Suprapubic skin (tissue), 4 donors: Measurements from ENCODE around the gene OSBPL3. TPM values are rescaled to one million over a fixed set of nuclear protein-coding genes. Genes with fewer than 3 reads are reported as not detected.

ENCODE experiments used
- DNase-seq, 2 donors: peaks; one replicate each; pipeline ENCODE4 v3.0.0-alpha.2; 2019; ENCODE audit warnings: low spot score in 2 of 2
- H3K27ac ChIP-seq: fragments of 200-600 bp; sonication (generic); one replicate; pipeline ENCODE4 v1.5.1; 2019
- H3K27me3 ChIP-seq: fragments of 200-600 bp; sonication (generic); one replicate; pipeline ENCODE4 v1.5.1; 2019
- H3K36me3 ChIP-seq: fragments of 200-600 bp; sonication (generic); one replicate; pipeline ENCODE4 v1.5.1; 2019
- H3K4me1 ChIP-seq: fragments of 200-600 bp; sonication (generic); one replicate; pipeline ENCODE4 v1.5.1; 2019
- H3K4me3 ChIP-seq: fragments of 200-600 bp; sonication (generic); one replicate; pipeline ENCODE4 v1.5.1; 2019; ENCODE audit warnings: mild to moderate bottlenecking
- H3K9me3 ChIP-seq: fragments of 200-600 bp; sonication (generic); one replicate; pipeline ENCODE4 v1.5.1; 2019
- EP300 ChIP-seq: sonication (generic); formaldehyde crosslinking; IDR thresholded peaks from one replicate; pipeline ENCODE4 v1.6.1; 2017; ENCODE audit warnings: antibody characterized with exemption
- POLR2A ChIP-seq, 2 donors: fragments of 450-650 bp; IDR thresholded peaks; one replicate each; pipeline ENCODE4 v1.6.1; 2017; ENCODE audit warnings: antibody characterized with exemption in 2 of 2, mild to moderate bottlenecking in 2 of 2, moderate library complexity in 2 of 2
- POLR2AphosphoS5 ChIP-seq, 3 donors: sonication (generic); formaldehyde crosslinking; IDR thresholded peaks; one replicate each; pipeline ENCODE4 v1.6.1; 2017; ENCODE audit warnings: antibody characterized with exemption in 3 of 3
- WGBS: methylation state at CpG from one replicate; pipeline ENCODE4 v1.1.5; 2018; 5-methylcytosine and 5-hydroxymethylcytosine counted together
- total RNA-seq, 4 donors: library from RNA; depleted of rRNA; stranded (reverse); fragments of >200 nt; gene quantifications; one replicate each; pipeline ENCODE4 v1.1.0, GENCODE V29; 2016
- TF ChIP-seq, protein P1 (sequence below), 2 donors: fragments of 200-600 bp in 1 of 2; fragments of 450-650 bp in 1 of 2; sonication (generic) in 1 of 2; IDR thresholded peaks; one replicate each; pipeline ENCODE4 v1.5.1; 2016 to 2019; ENCODE audit warnings: antibody characterized with exemption in 2 of 2, mild to moderate bottlenecking in 1 of 2, moderate library complexity in 1 of 2

Gene OSBPL3
- total RNA-seq, 4 donors from 2014 or later: 22.0 to 49.0 (median 27.3) TPM

DNA sequence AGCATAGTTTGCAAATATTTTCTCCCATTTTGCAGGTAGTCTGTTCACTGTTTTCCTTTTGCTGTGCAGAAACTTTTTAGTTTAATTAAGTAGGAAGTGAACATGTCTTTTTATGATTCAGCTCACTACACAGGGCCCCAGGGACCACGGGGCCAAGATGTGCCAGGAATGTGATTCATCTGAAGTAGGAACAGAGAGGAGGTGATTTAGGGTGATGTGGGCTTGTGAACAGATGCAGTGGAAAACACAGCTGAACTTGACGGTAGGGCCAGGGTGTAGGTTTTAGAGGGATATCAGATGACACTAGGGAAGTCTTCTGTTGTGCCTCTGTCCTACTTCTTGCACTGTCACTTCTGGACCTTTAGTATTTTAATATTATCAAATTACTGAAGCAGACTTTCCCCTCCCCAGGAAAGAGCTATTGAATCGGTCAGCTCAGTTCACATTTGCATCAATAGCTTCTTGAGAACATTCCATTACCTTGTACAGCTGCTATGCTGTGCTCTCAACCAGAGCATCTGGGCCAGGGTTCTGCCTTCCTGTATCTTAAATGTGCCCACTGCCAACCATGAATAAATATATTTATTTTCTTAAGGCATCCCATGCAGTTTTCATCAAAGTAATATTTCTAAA lies 96.9 kb downstream of the OSBPL3 start:
- Histone ChIP-seq H3K4me3 (no peak overlapping the region), H3K27ac (peak overlapping the region; percentile 19), H3K36me3 (no peaks in the 10 kb centered on the region), H3K4me1 (peaks cover 23% of the 10 kb centered on the region), H3K9me3 (no peaks in the 10 kb centered on the region), H3K27me3 (no peaks in the 10 kb centered on the region)
- TF ChIP-seq POLR2AphosphoS5 (IDR thresholded peaks at IDR 0.05) (no peak), POLR2A (IDR thresholded peaks at IDR 0.05) (no peak), EP300 (no peak)
- TF ChIP-seq, protein P1, sequence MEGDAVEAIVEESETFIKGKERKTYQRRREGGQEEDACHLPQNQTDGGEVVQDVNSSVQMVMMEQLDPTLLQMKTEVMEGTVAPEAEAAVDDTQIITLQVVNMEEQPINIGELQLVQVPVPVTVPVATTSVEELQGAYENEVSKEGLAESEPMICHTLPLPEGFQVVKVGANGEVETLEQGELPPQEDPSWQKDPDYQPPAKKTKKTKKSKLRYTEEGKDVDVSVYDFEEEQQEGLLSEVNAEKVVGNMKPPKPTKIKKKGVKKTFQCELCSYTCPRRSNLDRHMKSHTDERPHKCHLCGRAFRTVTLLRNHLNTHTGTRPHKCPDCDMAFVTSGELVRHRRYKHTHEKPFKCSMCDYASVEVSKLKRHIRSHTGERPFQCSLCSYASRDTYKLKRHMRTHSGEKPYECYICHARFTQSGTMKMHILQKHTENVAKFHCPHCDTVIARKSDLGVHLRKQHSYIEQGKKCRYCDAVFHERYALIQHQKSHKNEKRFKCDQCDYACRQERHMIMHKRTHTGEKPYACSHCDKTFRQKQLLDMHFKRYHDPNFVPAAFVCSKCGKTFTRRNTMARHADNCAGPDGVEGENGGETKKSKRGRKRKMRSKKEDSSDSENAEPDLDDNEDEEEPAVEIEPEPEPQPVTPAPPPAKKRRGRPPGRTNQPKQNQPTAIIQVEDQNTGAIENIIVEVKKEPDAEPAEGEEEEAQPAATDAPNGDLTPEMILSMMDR (IDR thresholded peaks at IDR 0.05): no peak
- DNase-seq: peak in 1 of 2 donors; percentile 72
- 20% methylated on average over 3 of the region's 3 CpGs for WGBS

DNA sequence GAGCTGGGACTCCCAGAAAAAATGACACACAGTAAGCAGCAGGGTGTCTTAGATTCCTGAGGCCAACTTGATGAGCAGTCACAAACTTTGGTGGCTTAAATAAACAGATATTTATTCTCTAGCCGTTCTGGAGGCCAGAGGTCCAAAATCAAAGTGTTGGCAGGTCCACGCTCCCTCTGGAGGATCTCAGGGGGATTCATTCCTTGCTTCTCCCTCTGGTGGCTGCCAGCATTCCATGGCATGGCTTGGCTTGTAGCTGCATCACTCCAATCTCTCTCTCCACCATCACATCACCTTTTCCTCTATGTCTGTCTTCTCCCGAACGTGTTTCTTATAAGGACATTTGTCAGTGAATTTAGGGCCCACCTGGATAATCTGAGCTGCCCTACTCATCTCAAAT lies 98.4 kb downstream of the OSBPL3 start:
- TF ChIP-seq POLR2AphosphoS5 (IDR thresholded peaks at IDR 0.05) (no peak), EP300 (no peak), POLR2A (IDR thresholded peaks at IDR 0.05) (no peak)
- TF ChIP-seq, protein P1 (IDR thresholded peaks at IDR 0.05): no peak
- no peak for DNase-seq
- Histone ChIP-seq H3K4me3 (no peak overlapping the region), H3K9me3 (no peaks in the 10 kb centered on the region), H3K36me3 (no peaks in the 10 kb centered on the region), H3K4me1 (peaks cover 31% of the 10 kb centered on the region), H3K27ac (no peak overlapping the region), H3K27me3 (no peaks in the 10 kb centered on the region)
- WGBS: 87% methylated on average over 4 of the region's 4 CpGs

DNA sequence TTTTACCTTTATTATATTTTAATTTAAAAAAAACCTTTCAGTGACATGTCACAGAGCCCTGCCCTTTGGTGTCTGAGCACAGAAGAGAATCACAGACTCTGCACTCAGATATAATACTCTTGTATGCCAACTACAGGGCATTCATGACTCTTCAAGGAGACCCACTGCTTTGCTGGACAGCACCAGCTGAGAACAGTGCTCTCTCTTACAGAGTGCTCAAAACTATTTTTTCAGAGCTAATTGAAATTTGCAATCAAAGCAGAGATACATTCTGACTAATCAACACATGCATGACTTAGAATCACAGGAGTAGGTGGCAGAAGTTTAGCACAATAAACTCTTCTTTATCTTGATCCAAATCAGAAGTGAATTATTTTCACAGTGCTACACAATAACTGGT lies 99.1 kb downstream of the OSBPL3 start:
- Histone ChIP-seq H3K9me3 (no peaks in the 10 kb centered on the region), H3K4me1 (peaks cover 31% of the 10 kb centered on the region), H3K4me3 (no peak overlapping the region), H3K27ac (no peak overlapping the region), H3K36me3 (no peaks in the 10 kb centered on the region), H3K27me3 (no peaks in the 10 kb centered on the region)
- TF ChIP-seq, protein P1 (IDR thresholded peaks at IDR 0.05): no peak
- TF ChIP-seq POLR2AphosphoS5 (IDR thresholded peaks at IDR 0.05): no peak
- TF ChIP-seq POLR2A (IDR thresholded peaks at IDR 0.05): no peak
- no peak for DNase-seq

DNA sequence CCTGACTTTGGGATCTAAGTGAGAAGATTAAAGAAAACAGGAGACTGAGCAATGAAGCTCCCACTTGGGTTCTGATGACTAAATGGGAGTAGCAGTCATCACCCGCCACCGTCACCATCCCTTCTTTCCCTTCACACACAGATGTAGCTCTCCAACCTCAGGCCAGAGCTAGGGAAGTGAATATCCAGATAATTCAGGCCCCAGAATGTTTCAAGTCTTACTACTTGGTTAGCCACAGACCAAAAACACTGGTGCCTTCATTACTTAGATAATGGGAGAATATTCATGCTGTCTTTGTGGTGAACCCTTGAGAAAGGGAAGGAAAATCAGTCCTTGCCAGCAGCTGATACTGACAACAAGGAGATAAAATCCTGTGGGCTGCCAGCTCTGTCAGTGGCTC lies 100.7 kb downstream of the OSBPL3 start:
- Histone ChIP-seq H3K36me3 (no peaks in the 10 kb centered on the region), H3K27me3 (no peaks in the 10 kb centered on the region), H3K4me1 (peaks cover 28% of the 10 kb centered on the region), H3K9me3 (no peaks in the 10 kb centered on the region), H3K4me3 (no peak overlapping the region), H3K27ac (no peak overlapping the region)
- TF ChIP-seq EP300 (no peak), POLR2A (IDR thresholded peaks at IDR 0.05) (no peak), POLR2AphosphoS5 (IDR thresholded peaks at IDR 0.05) (no peak)
- TF ChIP-seq, protein P1 (IDR thresholded peaks at IDR 0.05): no peak
- no peak for DNase-seq
- WGBS: 95% methylated on average over 2 of the region's 2 CpGs

DNA sequence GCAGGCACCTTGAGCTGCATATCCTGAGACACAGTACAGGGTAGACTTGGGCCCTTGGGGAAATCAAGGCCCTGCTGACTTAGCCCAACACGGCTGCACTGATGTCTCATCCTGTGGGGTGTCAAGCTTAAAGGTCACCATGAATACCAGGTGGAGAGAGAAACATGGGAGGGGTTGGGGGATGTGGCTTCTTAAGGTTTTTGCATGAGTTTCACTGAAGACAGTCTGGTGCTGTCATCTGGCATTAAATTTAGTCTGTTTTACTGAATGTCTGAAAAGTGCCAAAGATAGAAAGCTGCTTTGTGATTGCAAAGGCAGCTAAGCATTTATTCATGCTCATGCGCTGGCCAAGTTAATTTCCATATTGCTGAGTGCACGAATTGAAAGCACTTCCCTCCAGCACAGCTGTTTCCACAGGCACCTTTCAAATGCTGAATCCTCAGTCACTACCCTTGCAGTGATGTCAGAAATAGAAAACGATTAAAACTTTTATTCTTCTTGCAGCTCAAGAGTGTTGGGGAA lies 102.1 kb downstream of the OSBPL3 start:
- H3K4me1 ChIP-seq: peaks cover 16% of the 10 kb centered on the region
- 18% methylated on average over 4 of the region's 4 CpGs for WGBS
- H3K4me3 ChIP-seq: no peak overlapping the region
- no peak overlapping the region for H3K27ac ChIP-seq
- H3K36me3 ChIP-seq: no peaks in the 10 kb centered on the region
- no peak for TF ChIP-seq EP300
- TF ChIP-seq, protein P1 (IDR thresholded peaks at IDR 0.05): no peak
- no peak for TF ChIP-seq POLR2AphosphoS5 (IDR thresholded peaks at IDR 0.05)
- no peak for TF ChIP-seq POLR2A (IDR thresholded peaks at IDR 0.05)
- no peaks in the 10 kb centered on the region for H3K27me3 ChIP-seq
- DNase-seq: no peak
- no peaks in the 10 kb centered on the region for H3K9me3 ChIP-seq
